Neural progenitor cell (in vitro differentiated cells): ENCODE results near the gene P2RX7. TPM values are rescaled to one million over a fixed set of nuclear protein-coding genes. Genes with fewer than 3 reads are reported as not detected.
A peak's percentile ranks its signal among the peaks of the same experiment; 100 is the strongest.

Experiments
- DNase-seq: peaks from one replicate; pipeline ENCODE4 v3.0.0-alpha.2; 2016; ENCODE audit warnings: low spot score
- H2AFZ ChIP-seq: fragments of 200-600 bp; sonication (generic); replicated peaks from 2 replicates; pipeline ENCODE4 v1.6.1; 2016; ENCODE audit warnings: antibody characterized with exemption
- H3F3A ChIP-seq: fragments of 200-600 bp; sonication (generic); 2 replicates; pipeline ENCODE4 v1.6.1; 2016; ENCODE audit warnings: antibody characterized with exemption, low read depth
- H3K27ac ChIP-seq: fragments of 200-600 bp; sonication (generic); 2 replicates; pipeline ENCODE4 v1.5.1; 2016; ENCODE audit warnings: mild to moderate bottlenecking
- H3K27me3 ChIP-seq: fragments of 200-600 bp; sonication (generic); 2 replicates; pipeline ENCODE4 v1.6.1; 2016; ENCODE audit warnings: mild to moderate bottlenecking, moderate library complexity
- H3K36me3 ChIP-seq: fragments of 200-600 bp; sonication (generic); 2 replicates; pipeline ENCODE4 v1.5.1; 2016
- H3K4me1 ChIP-seq: fragments of 200-600 bp; sonication (generic); 2 replicates; pipeline ENCODE4 v1.6.1; 2016; ENCODE audit warnings: mixed run types
- H3K4me2 ChIP-seq: fragments of 200-600 bp; sonication (generic); 2 replicates; pipeline ENCODE4 v1.6.1; 2016
- H3K4me3 ChIP-seq: fragments of 200-600 bp; sonication (generic); 2 replicates; pipeline ENCODE4 v1.5.1; 2016
- H3K79me2 ChIP-seq: fragments of 200-600 bp; sonication (generic); 2 replicates; pipeline ENCODE4 v1.6.1; 2016; ENCODE audit warnings: low read depth
- H3K9ac ChIP-seq: fragments of 200-600 bp; sonication (generic); 2 replicates; pipeline ENCODE4 v1.6.1; 2016
- H3K9me3 ChIP-seq: fragments of 200-600 bp; sonication (generic); 2 replicates; pipeline ENCODE4 v1.5.1; 2016; ENCODE audit warnings: low read depth
- H4K20me1 ChIP-seq: fragments of 200-600 bp; sonication (generic); 2 replicates; pipeline ENCODE4 v1.6.1; 2016; ENCODE audit warnings: low read depth
- H3K27ac Mint-ChIP-seq: 3 replicates; pipeline ENCODE4 v1.8.0; 2021; ENCODE audit warnings: mixed read lengths
- H3K27me3 Mint-ChIP-seq: 2 replicates; pipeline ENCODE4 v1.8.0; 2022; ENCODE audit warnings: low read depth, mild to moderate bottlenecking, inconsistent platforms, moderate library complexity, mixed read lengths; ENCODE audit not compliant: insufficient read depth
- H3K36me3 Mint-ChIP-seq: 3 replicates; pipeline ENCODE4 v1.8.0; 2021; ENCODE audit warnings: mixed read lengths
- H3K4me1 Mint-ChIP-seq: 3 replicates; pipeline ENCODE4 v1.8.0; 2021; ENCODE audit warnings: mixed read lengths
- H3K4me3 Mint-ChIP-seq: 3 replicates; pipeline ENCODE4 v1.8.0; 2021; ENCODE audit warnings: mild to moderate bottlenecking, moderate library complexity, mixed read lengths
- H3K9me3 Mint-ChIP-seq: 3 replicates; pipeline ENCODE4 v1.8.0; 2020; ENCODE audit warnings: mixed read lengths
- EZH2 ChIP-seq: fragments of 200-600 bp; sonication (generic); IDR thresholded peaks from 2 replicates; pipeline ENCODE4 v1.6.1; 2017; ENCODE audit warnings: antibody characterized with exemption, mild to moderate bottlenecking, moderate library complexity
- EZH2phosphoT487 ChIP-seq: fragments of 200-600 bp; sonication (generic); IDR thresholded peaks from 2 replicates; pipeline ENCODE4 v1.6.1; 2017; ENCODE audit warnings: antibody characterized with exemption
- total RNA-seq: library from RNA; depleted of rRNA; stranded (reverse); fragments of >200 nt; gene quantifications from 2 replicates; pipeline ENCODE4 v1.2.3, GENCODE V29; 2015; ENCODE audit warnings: low replicate concordance
- TF ChIP-seq, protein P1 (sequence below): fragments of 200-600 bp; sonication (generic); IDR thresholded peaks from 2 replicates; pipeline ENCODE4 v1.5.1; 2017; ENCODE audit warnings: antibody characterized with exemption, mild to moderate bottlenecking

Gene P2RX7
- total RNA-seq, 1 donor from 2014 or later = 0.71 TPM

DNA sequence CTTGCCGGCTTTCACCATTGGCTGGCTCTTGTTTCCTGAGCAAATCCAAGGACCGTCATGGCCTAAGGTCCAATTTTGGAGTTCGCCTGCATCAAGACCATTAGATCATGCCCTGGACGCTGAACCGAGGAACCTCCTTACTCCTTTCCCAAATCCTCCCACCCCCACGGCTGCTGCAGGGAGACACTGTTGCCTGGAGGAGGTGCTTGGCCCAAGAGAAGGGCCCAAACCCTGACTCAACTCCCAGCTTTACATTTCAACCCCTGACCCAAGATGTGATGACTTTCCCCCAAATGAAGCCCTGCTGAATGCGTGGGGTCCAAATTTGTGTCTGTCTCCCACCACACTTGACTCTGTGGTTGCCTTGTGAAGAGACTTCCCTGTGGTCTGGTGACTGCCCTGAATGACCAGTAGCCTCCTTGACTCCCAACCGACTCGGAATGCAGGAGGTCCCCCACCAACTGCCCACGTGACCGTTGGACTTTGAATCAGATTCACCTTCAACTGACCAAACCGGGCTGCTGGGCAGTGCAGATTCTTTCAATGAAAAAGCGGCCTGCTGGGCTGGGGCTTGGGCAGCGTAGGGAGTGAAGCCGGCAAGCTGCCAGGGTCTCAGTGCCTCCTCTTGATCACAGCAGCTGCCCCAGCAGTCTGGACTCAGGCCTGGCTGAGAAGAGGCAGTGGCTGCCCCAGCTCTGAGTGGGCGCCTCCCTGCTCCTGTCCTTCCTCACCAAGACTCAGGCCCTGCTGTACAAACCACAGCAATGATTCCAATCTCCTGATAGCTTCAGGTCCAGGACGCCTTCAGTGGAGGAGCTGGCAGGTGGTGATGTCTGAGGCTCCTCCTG lies 46.9 kb upstream of the P2RX7 start:
- Histone ChIP-seq H3K36me3 (no peaks in the 10 kb centered on the region), H4K20me1 (no peaks in the 10 kb centered on the region), H3K79me2 (no peaks in the 10 kb centered on the region), H3K9ac (no peak overlapping the region), H3K9me3 (no peaks in the 10 kb centered on the region), H3K4me3 (no peak overlapping the region), H3K27me3 (no peaks in the 10 kb centered on the region), H3K4me2 (no peak overlapping the region), H2AFZ (no peak overlapping the region), H3K27ac (no peak overlapping the region), H3K4me1 (no peaks in the 10 kb centered on the region), H3F3A (no peaks in the 10 kb centered on the region)
- H3K36me3 Mint-ChIP-seq = no peaks in the 10 kb centered on the region
- H3K27ac Mint-ChIP-seq = no peak overlapping the region
- no peak overlapping the region for H3K4me3 Mint-ChIP-seq
- peaks cover 5% of the 10 kb centered on the region for H3K27me3 Mint-ChIP-seq
- no peaks in the 10 kb centered on the region for H3K9me3 Mint-ChIP-seq
- TF ChIP-seq EZH2 (no peak), EZH2phosphoT487 (no peak)
- TF ChIP-seq, protein P1, sequence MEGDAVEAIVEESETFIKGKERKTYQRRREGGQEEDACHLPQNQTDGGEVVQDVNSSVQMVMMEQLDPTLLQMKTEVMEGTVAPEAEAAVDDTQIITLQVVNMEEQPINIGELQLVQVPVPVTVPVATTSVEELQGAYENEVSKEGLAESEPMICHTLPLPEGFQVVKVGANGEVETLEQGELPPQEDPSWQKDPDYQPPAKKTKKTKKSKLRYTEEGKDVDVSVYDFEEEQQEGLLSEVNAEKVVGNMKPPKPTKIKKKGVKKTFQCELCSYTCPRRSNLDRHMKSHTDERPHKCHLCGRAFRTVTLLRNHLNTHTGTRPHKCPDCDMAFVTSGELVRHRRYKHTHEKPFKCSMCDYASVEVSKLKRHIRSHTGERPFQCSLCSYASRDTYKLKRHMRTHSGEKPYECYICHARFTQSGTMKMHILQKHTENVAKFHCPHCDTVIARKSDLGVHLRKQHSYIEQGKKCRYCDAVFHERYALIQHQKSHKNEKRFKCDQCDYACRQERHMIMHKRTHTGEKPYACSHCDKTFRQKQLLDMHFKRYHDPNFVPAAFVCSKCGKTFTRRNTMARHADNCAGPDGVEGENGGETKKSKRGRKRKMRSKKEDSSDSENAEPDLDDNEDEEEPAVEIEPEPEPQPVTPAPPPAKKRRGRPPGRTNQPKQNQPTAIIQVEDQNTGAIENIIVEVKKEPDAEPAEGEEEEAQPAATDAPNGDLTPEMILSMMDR = no peak
- DNase-seq = no peak
- H3K4me1 Mint-ChIP-seq = no peaks in the 10 kb centered on the region

DNA sequence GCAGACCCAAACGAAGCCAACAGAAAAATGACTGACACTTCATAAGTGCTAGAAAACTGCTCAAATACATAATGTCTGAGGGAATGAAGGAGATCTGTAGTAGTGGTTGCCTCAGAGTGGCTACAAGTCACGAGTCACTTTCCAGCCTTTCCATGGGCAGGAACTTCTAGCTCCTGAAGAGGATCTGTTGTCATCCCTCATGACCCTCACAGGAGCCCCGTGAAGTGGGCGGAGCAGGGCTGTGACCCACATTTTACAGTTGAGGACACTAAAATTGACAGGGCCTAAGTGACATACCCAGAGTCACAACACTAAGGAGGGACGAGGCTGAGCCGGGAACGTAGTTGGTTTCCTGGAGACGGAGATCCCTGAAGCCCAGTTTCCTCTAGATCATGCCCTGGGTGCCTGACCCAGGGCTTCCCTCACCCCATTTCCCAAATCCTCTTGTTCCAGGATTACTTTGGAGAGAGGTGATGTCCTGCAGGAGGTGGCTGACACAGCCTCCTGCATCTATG lies 45.8 kb upstream of the P2RX7 start:
- no peaks in the 10 kb centered on the region for H3K9me3 Mint-ChIP-seq
- peaks cover 6% of the 10 kb centered on the region for H3K4me1 Mint-ChIP-seq
- H3K27ac Mint-ChIP-seq = no peak overlapping the region
- Histone ChIP-seq H3K9ac (no peak overlapping the region), H3K27me3 (no peaks in the 10 kb centered on the region), H3K4me3 (no peak overlapping the region), H3K79me2 (no peaks in the 10 kb centered on the region), H3K4me1 (no peaks in the 10 kb centered on the region), H2AFZ (no peak overlapping the region), H3K9me3 (no peaks in the 10 kb centered on the region), H3F3A (no peaks in the 10 kb centered on the region), H3K4me2 (no peak overlapping the region), H3K36me3 (no peaks in the 10 kb centered on the region), H4K20me1 (no peaks in the 10 kb centered on the region), H3K27ac (no peak overlapping the region)
- H3K4me3 Mint-ChIP-seq = no peak overlapping the region
- peaks cover 10% of the 10 kb centered on the region for H3K27me3 Mint-ChIP-seq
- TF ChIP-seq, protein P1 = no peak
- no peak for TF ChIP-seq EZH2
- TF ChIP-seq EZH2phosphoT487 = no peak
- no peaks in the 10 kb centered on the region for H3K36me3 Mint-ChIP-seq
- no peak for DNase-seq

DNA sequence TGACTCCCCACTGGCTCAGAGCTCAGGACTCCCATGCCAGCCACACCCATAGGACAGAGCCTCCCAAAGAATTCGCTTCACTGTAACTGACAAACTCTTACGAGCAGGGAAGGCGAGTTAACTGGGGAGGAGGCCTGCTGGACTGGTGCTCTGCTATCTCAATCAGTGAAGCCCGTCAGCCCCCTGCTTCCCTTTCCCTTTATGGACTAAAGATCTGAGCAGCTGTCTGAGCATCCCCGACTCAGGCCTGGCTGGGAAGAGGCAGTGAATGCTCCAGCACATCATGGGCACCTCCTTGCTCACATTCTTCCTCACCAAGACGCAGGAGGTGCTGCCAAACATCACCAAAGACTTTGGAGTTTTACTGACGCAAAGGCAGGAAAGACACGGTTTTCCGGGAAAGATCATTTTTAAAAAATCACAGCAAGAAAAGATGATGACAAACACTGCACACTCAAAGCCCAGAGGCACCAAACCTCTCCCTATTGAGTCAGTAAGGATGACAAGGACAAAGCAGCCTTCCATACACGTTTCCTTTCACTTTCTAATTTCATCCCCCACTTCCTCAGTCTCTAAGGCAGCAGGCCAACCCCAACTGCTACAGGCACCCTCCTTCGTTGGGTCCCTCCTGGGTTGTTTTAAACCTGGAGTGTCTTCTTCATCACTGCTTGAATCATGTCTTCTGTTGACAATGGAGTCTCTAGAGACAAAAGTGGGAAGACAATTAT lies 45.0 kb upstream of the P2RX7 start:
- Mint-ChIP-seq H3K4me1 (peaks cover 6% of the 10 kb centered on the region), H3K9me3 (no peaks in the 10 kb centered on the region), H3K36me3 (no peaks in the 10 kb centered on the region), H3K27ac (peak overlapping the region; percentile 2), H3K4me3 (no peak overlapping the region), H3K27me3 (peaks cover 10% of the 10 kb centered on the region)
- no peak overlapping the region for H2AFZ ChIP-seq
- H3K27me3 ChIP-seq = no peaks in the 10 kb centered on the region
- no peak overlapping the region for H3K9ac ChIP-seq
- no peaks in the 10 kb centered on the region for H3K36me3 ChIP-seq
- H3K79me2 ChIP-seq = no peaks in the 10 kb centered on the region
- no peak overlapping the region for H3K27ac ChIP-seq
- no peaks in the 10 kb centered on the region for H4K20me1 ChIP-seq
- H3F3A ChIP-seq = no peaks in the 10 kb centered on the region
- H3K4me1 ChIP-seq = no peaks in the 10 kb centered on the region
- no peak for DNase-seq
- H3K4me3 ChIP-seq = no peak overlapping the region
- H3K4me2 ChIP-seq = no peak overlapping the region
- TF ChIP-seq, protein P1 = no peak
- TF ChIP-seq EZH2phosphoT487 (no peak), EZH2 (no peak)
- H3K9me3 ChIP-seq = no peaks in the 10 kb centered on the region
